Loucy (cell line): Measurements from ENCODE around the gene TTPAL.

ENCODE experiments used
- H2AFZ ChIP-seq: fragments of 200-600 bp; sonication (generic); 2 replicates; pipeline ENCODE4 v1.6.0; 2016; ENCODE audit warnings: antibody characterized with exemption, mild to moderate bottlenecking, low read length, moderate library complexity
- H3F3A ChIP-seq: fragments of 200-600 bp; 2 replicates; pipeline ENCODE4 v1.6.0; 2016; ENCODE audit warnings: antibody characterized with exemption, low read depth, mild to moderate bottlenecking
- H3K27me3 ChIP-seq: fragments of 200-600 bp; sonication (generic); 2 replicates; pipeline ENCODE4 v1.6.1; 2014; ENCODE audit warnings: low read length, mild to moderate bottlenecking; ENCODE audit not compliant: insufficient read depth, poor library complexity, severe bottlenecking
- H3K36me3 ChIP-seq: fragments of 200-600 bp; sonication (generic); 2 replicates; pipeline ENCODE4 v1.6.1; 2016; ENCODE audit warnings: low read length; ENCODE audit not compliant: insufficient read depth
- H3K4me1 ChIP-seq: fragments of 200-600 bp; sonication (generic); 2 replicates; pipeline ENCODE4 v1.5.1; 2014; ENCODE audit warnings: low read length, mild to moderate bottlenecking; ENCODE audit not compliant: insufficient read depth, poor library complexity, severe bottlenecking
- H3K4me2 ChIP-seq: fragments of 200-600 bp; sonication (generic); 2 replicates; pipeline ENCODE4 v1.6.0; 2014; ENCODE audit warnings: antibody characterized with exemption, low read length, low read depth, mild to moderate bottlenecking; ENCODE audit not compliant: poor library complexity, severe bottlenecking
- H3K4me3 ChIP-seq: fragments of 200-600 bp; sonication (generic); 2 replicates; pipeline ENCODE4 v1.5.1; 2014; ENCODE audit warnings: low read length, mild to moderate bottlenecking, mixed read lengths; ENCODE audit not compliant: poor library complexity, severe bottlenecking
- H3K79me2 ChIP-seq: fragments of 200-600 bp; sonication (generic); 2 replicates; pipeline ENCODE4 v1.6.1; 2014; ENCODE audit warnings: low read length; ENCODE audit not compliant: insufficient read depth
- H3K9ac ChIP-seq: fragments of 200-600 bp; sonication (generic); 2 replicates; pipeline ENCODE4 v1.6.0; 2014; ENCODE audit warnings: mild to moderate bottlenecking, low read depth, low read length, moderate library complexity; ENCODE audit not compliant: poor library complexity, severe bottlenecking
- H3K9me2 ChIP-seq: fragments of 200-600 bp; sonication (generic); replicated peaks from 2 replicates; pipeline ENCODE4 v1.6.1; 2016; ENCODE audit warnings: low read depth, low read length, mixed read lengths
- H3K9me3 ChIP-seq: fragments of 200-600 bp; sonication (generic); 2 replicates; pipeline ENCODE4 v1.6.1; 2014; ENCODE audit warnings: mild to moderate bottlenecking, antibody characterized with exemption, low read length, low read depth; ENCODE audit not compliant: insufficient read depth
- H4K20me1 ChIP-seq: fragments of 200-600 bp; sonication (generic); 2 replicates; pipeline ENCODE4 v1.6.0; 2014; ENCODE audit warnings: antibody characterized with exemption, low read length, mild to moderate bottlenecking; ENCODE audit not compliant: insufficient read depth, poor library complexity, severe bottlenecking
- EZH2phosphoT487 ChIP-seq: fragments of 200-600 bp; IDR thresholded peaks from 2 replicates; pipeline ENCODE4 v1.6.1; 2018; ENCODE audit warnings: antibody characterized with exemption, mild to moderate bottlenecking, moderate library complexity, borderline replicate concordance
- TF ChIP-seq, protein P1 (sequence below): fragments of 200-600 bp; sonication (generic); conservative IDR thresholded peaks from 2 replicates; pipeline ENCODE4 v1.5.1; 2014; ENCODE audit warnings: mild to moderate bottlenecking, antibody characterized with exemption, low read length

Gene TTPAL

DNA sequence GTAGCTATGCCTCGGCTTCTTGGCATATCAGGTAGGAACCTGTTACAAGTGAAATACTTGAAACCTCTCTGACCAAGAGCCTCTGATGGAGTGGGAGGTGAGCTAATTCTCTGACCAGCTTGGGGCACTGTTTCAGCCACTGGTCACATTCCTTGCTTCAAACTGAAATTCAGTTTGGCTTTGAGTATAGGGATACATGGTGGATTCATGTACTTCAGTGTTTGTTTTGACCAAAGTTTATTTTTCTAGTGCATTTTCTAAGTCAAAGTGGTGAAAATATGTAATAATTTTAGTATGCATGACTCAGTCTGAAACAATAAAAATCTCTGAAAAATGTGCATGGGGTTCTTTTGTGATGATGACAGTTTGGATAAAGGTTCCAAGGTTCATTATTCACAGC, 18.6 kb downstream of the TTPAL start:
- Histone ChIP-seq H3K9me3 (no peaks in the 10 kb centered on the region), H3K27me3 (no peaks in the 10 kb centered on the region), H3K9me2 (no peaks in the 10 kb centered on the region), H3K4me3 (no peak overlapping the region), H3K9ac (no peak overlapping the region), H3K79me2 (no peaks in the 10 kb centered on the region), H4K20me1 (no peaks in the 10 kb centered on the region), H2AFZ (no peak overlapping the region), H3K4me1 (no peaks in the 10 kb centered on the region), H3F3A (no peaks in the 10 kb centered on the region), H3K36me3 (peaks cover 88% of the 10 kb centered on the region), H3K4me2 (no peak overlapping the region)
- TF ChIP-seq, protein P1, sequence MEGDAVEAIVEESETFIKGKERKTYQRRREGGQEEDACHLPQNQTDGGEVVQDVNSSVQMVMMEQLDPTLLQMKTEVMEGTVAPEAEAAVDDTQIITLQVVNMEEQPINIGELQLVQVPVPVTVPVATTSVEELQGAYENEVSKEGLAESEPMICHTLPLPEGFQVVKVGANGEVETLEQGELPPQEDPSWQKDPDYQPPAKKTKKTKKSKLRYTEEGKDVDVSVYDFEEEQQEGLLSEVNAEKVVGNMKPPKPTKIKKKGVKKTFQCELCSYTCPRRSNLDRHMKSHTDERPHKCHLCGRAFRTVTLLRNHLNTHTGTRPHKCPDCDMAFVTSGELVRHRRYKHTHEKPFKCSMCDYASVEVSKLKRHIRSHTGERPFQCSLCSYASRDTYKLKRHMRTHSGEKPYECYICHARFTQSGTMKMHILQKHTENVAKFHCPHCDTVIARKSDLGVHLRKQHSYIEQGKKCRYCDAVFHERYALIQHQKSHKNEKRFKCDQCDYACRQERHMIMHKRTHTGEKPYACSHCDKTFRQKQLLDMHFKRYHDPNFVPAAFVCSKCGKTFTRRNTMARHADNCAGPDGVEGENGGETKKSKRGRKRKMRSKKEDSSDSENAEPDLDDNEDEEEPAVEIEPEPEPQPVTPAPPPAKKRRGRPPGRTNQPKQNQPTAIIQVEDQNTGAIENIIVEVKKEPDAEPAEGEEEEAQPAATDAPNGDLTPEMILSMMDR: no peak
- no peak for TF ChIP-seq EZH2phosphoT487

GRCh38 chr20:44494681-44495080, 19.0 kb downstream of the TTPAL start:
- no peaks in the 10 kb centered on the region for H3K4me1 ChIP-seq
- H3K9me3 ChIP-seq: no peaks in the 10 kb centered on the region
- no peak overlapping the region for H3K4me2 ChIP-seq
- H3K27me3 ChIP-seq: no peaks in the 10 kb centered on the region
- H2AFZ ChIP-seq: no peak overlapping the region
- H4K20me1 ChIP-seq: no peaks in the 10 kb centered on the region
- no peaks in the 10 kb centered on the region for H3K9me2 ChIP-seq
- TF ChIP-seq EZH2phosphoT487: no peak
- TF ChIP-seq, protein P1: no peak
- no peaks in the 10 kb centered on the region for H3K79me2 ChIP-seq
- peaks cover 88% of the 10 kb centered on the region for H3K36me3 ChIP-seq
- H3F3A ChIP-seq: no peaks in the 10 kb centered on the region
- H3K9ac ChIP-seq: no peak overlapping the region
- no peak overlapping the region for H3K4me3 ChIP-seq

DNA sequence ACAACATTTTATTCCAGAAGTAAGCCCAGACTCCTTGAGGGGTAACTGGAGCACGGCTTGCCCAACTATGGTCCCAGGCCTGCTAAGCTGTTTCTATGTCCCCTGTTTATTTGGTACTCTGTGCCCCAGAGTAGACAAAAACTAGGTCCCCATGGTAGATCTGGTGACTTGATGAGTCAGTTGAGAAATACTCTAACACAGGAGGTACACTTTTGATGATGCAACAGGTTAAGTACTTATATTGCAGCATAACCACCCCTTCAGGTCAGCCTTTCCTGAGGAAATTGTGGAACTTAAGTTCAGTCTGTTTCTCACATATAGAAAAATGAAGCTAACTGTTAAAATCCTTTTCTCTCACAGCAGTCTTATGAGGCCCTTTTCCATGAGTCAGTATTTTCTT, 19.6 kb downstream of the TTPAL start:
- H3K27me3 ChIP-seq: no peaks in the 10 kb centered on the region
- no peak overlapping the region for H3K4me2 ChIP-seq
- peaks cover 88% of the 10 kb centered on the region for H3K36me3 ChIP-seq
- no peaks in the 10 kb centered on the region for H4K20me1 ChIP-seq
- no peaks in the 10 kb centered on the region for H3K9me2 ChIP-seq
- TF ChIP-seq EZH2phosphoT487: no peak
- TF ChIP-seq, protein P1: no peak
- no peaks in the 10 kb centered on the region for H3K79me2 ChIP-seq
- no peak overlapping the region for H3K4me3 ChIP-seq
- H3K4me1 ChIP-seq: no peaks in the 10 kb centered on the region
- H3K9ac ChIP-seq: no peak overlapping the region
- H2AFZ ChIP-seq: no peak overlapping the region
- H3F3A ChIP-seq: no peaks in the 10 kb centered on the region
- no peaks in the 10 kb centered on the region for H3K9me3 ChIP-seq
